NCI-H2081 (cell line): ENCODE measurements around the gene MYMK.

Experiments
- DNase-seq, 2 experiments: peaks; one replicate each; lab custom pipeline; 2025; lab: John Stamatoyannopoulos, UW

MYMK gene

DNA sequence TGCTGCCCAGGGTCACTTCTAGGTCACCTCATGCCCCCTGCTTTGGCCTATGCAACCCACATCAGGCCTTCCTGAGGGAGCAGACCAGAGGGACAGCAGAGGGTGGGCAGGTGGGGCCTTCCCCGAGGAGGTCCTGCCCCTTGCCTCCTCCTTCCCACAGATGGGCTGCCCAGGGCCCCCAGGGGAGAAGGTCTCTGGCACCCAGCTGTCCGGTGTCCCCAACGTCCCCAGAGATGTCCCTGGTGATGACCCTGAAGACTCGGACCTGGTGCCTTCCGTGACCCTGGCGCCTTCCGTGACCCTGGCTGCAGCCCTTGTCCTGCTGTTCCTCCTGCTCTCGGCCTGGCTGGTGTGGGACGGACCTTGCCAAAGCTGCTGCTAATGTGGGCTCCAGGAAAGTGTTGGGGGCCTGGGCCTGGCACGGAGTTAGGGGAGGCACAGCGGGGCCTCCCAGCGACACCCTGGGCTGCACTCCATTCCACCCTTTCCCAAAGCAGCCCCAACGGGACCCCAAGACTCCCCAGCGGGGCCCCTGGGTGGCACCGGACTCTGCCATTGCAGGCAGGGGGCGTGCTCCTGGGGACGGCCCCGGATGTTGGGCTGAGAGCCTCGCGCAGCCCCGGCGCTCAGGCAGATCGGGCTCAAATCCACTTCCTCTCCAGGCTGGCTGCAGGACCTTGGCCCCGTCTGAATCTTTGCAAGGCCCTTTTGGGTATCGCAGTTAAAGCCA is 39.1 kb downstream of the MYMK start:
- no peak for DNase-seq

DNA sequence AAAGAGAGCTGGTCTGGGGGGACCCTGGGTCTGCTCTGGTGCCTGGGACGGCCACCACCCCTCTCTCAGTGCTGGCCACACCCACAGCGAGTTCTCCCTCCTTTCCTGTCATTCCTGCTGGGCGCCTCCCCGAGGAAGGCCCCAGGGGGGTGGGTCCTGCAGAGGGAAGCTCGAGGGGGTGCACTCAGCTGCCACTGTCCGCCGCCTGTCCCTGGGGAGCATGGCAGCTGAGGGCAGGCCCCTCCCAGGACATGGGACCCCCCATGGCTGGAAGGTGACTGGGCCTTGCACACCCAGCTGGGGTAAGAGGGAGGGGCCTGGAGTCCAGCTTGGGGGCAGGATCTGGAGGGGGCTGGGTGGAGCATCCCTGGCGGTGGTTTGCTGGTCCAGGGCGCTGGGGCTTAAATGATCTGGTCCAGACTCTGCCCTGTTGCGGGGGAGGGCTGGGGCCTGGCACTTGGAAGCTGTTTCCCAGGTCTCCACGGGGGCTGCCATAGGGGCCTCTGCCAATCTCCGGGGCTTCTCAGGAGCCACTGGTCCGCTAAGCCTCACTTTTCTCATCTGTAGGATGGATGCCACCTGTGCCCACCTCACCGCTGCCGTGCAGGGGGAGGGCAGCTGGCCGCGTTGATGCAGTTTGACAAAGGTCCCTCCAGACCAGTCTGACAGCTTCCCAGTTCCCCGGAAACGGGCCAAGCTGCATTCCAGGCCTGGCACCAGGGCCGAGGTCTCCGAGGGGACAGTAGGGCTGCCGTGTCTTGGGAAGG is 39.9 kb downstream of the MYMK start:
- DNase-seq, result no peak

DNA sequence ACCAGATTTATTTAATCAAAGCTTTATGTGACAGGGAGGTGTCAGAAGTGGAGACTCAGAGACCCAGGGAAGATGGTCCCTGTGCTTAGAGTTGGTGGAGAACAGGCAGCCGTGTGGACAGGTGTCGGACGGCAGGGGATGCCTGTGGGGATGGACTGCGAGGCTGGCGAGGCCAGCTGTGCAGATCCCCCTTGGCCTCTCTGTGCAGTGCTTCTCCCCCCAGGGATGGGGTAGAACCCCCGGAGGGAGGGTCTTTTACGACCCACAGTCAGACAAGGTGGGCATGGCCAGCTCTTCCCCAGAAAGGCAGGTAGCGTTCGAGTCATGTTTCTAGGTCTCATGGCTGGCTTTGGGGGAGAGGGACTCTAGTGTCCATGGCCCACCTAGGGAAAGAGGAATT is 41.1 kb downstream of the MYMK start:
- no peak for DNase-seq

DNA sequence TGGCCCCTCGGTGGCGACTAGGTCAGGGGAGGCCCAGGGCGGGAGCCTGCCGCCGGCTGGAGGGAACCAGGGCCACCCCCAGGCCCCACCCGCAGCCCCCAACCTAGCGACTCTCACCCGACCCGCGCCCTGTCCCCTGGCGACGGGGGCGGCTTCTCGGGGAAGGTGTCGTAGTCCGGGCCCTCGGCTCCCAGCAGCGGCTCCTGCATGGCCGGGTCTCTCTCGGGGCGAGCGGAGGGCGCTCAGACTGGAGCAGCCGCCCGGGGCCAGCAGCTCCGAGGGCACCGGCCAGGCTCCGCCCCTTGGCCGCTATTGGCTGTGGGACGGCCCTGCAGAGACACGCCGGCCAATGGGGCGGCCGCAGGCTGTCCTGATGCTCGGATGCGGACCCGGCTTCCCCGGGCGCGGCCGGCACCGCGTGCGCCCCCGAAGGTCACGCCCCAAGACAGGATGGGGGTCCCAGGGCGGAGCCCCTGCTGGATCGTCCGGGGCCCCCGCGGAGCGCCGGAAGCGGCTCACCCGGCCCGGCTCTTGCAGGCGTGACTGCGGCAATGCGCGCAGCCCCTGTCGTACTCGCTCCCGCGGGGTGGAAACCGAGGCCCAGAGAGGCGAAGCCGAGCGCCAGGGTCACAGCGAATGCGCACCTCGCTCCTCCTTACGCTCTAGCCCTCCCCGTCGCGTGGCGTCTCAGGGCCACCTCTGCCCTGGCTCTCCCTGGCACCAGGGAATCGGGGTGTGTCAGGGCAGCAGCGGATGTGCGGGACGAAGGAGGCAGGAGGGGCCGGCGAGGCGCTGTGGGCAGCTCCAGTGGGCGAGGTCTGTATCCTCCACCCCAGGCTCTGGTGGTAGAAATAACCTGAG is 45.7 kb downstream of the MYMK start, which contains the start of gene SLC2A6:
TSS of gene SLC2A6 (minus strand) at position 249 of the 861 bp plus-strand sequence. CDS start at position 209, 40 bp downstream.
- peak; percentile 82 to 90 for DNase-seq

DNA sequence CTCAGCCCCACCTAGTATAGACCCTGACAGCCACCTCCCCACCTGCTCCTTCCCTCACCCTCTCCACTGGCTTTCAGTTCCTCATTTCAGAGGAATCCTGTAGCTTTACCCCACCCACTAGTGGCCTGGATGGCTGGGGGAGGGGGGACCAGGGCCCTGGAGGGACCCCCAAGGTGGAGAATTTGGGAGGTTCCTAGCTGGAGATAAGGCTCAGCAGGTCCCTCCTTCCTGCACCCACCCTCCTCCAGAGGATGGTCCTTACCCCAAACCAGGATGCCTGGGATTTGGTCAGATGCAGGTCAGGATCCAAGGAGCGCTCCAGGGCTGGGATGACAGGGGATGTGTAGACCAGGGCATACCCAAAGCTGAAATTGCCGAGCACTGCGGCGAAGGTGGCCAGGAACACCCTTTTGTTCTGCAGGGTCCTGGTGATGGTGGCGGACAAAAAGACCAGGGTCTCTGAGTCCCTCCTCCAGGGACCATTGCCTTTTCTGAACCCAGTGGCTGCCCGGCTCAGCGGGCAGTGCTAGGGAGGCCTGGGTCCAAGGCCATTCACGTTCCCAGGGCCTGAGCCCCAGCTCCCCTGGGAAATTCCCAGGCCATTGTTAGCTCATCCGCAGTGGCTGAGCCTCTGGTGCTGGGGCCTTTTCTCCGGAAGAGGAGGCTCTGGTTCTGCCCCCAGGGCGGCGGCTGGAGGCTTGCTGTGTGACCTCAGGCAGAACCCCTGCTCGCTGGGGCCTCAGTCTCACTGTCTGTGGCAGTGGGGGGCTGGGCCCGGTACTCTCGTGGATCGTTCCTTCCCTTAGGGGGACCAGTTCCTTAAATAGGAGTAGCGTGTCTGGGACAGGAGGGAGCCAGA is 46.5 kb downstream of the MYMK start:
- DNase-seq, result peak; percentile 6 to 26

DNA sequence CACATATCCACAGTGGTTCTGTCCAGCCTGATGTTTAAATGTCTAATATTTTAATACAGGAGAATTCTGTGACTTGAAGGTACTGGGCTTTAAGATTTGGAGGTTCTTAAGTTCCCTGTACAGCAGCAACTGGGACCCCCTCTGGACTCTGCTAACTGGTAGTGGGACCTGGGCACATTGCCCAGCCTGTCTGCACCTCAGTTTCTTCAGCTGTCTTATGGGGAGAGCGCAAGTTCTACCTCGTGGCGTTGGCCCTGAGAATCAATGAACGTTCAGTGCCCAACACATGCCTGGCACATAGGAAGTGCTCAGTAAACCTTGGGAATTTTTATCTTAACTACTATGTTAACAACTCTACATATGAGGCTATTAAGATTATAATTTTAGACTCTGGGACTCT is 47.3 kb downstream of the MYMK start:
- no peak for DNase-seq

DNA sequence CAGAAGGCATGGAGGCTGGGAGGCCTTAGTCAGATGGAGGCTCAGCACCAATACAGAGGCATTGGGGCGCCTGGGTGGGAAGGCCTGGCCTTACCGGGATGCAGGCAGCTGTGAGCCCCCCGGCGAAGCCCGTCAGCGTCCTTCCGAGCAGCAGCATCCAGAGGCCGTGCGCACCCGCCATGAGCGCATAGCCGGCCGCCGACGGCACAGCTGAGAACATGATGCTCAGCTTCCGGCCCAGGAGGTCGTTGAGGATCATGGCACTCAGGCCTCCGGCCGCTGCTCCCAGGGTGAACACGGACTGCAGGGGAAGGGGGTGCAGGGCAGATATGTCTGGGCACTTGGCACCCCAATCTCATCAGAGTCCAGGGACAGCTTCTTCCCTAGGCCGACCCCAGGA is 47.8 kb downstream of the MYMK start:
- no peak for DNase-seq

DNA sequence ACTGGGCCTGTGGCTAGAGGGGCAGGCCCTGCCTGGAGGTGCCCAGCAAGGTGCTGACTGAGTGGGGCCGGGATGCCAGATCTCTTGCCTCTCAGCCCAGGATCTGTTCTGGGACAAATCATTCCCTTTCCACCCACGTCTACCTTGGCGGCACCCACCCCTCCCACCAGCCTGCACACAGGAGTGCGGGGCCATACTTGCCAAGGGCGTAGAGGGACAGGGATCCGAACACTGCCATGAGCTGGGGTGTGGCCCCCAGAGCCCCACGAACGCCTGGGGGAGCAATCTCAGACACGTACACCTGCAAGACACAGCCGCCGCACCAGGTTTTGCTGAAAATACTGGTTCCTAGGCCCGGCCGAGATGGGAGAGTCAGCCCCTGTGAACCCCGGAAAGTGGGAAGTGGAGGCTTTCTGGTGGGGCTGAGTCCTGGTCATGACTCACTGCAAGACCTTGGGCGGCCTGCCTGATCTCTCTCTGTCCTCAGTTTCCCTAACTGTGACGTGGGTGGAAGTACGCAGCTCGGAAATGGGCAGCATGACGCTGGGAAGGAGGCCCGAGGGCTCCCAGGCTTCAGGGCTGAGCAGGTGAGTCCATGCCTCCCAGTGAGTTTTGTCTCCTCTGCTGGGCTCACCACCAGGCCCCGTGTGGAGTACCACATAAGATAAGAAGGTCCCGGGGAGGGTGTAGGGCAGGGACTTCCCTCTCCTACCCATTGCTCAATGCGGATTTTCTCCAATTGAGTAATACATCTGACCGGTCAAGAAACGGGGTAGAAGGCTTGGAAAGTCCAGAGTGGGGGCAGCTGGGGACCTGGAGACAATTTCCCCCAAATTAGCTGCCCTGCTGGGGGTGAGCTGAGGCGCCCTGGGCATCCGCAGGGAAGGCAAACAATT is 48.5 kb downstream of the MYMK start:
- no peak for DNase-seq

DNA sequence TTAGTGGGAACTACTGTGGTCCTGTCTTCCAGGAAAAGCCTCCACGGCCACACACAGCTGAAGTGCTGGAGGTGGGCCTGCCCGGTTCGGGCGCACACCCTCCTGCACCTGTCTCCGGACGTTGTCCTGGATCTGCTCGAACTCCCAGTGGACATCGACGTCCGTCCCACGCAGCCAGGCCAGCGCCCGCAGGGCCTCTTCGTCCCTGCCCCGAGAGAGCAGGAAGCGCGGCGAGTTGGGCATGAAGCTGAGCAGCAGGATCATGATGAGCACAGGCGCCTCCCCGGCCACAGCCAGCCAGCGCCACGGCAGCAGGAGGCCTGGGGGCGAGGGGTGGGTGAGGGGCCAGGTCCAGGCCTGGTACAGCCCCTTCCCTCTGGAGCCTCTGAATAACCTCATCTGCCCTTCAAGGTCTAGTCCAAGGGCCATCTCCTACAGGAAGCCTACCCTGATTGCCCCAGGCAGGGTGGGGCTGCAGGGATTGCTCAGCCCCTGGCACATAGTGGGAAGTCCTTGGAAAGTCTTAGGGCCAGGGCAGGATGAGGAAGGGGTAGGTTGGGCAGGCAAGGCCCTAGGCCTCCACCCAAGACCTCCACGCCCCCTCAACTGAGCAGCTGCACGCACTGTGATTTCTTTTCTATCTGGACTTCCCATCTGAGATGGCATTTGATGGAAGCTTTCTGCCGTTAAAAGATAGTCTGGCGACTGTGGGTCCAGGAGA is 49.3 kb downstream of the MYMK start:
- DNase-seq, result no peak

DNA sequence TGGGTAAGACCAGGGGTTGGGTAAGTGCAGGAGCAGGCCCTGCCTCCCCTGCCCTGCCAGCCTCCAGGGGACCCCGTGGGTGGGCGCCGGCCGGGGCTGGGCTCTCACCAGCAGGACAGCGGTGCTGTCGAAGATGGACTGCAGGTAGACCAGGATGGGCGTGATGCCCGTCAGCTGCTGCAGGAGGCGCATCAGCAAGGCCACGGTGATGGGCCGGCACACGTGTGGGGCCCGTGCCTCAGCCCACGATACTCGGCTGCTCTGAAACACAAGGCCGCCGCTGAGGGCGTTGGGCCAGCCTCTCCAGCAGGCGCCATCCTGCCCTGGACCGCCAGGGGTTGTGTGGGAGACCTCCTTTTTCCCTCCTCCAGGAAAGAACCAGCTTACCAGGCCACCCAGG is 49.9 kb downstream of the MYMK start:
- DNase-seq, result no peak

DNA sequence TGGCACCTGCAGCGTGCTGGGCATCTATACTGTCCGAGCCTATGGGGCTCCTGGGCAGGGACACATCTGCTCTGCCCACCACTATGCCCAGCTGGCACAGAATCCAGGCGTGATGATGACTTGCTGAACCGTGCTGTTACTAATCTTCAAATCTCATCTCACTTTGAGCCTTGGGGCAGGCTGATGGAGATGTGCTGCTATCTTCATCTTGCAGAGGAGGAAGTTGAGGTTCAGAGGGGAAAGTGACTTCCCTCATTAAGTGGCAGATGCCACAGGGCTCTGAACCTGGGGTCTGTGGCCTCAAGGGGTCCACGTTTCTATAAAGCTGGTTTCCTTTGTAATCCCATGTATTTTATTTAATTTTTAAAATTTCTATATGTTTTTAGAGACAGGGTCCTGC is 50.5 kb downstream of the MYMK start:
- no peak for DNase-seq

DNA sequence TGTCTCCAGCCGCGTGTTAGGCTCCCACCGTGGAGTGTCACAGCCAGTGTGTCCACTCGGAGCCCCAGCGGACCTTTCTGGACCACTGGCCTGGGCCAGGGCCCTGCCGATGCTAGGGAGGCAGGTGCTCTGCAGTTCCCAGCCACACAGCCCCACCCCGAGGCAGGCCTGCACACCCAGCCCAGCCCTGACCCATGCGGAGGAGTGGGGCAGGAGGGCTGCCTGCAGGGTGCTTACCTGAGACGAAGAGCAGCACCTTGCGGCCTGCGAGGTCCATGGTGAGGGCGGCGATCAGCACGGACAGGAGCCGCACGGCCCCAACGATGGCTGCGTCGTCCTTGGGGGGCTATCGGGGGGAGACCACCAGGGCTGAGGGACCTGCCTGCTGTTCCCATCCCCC is 51.0 kb downstream of the MYMK start:
- no peak for DNase-seq

DNA sequence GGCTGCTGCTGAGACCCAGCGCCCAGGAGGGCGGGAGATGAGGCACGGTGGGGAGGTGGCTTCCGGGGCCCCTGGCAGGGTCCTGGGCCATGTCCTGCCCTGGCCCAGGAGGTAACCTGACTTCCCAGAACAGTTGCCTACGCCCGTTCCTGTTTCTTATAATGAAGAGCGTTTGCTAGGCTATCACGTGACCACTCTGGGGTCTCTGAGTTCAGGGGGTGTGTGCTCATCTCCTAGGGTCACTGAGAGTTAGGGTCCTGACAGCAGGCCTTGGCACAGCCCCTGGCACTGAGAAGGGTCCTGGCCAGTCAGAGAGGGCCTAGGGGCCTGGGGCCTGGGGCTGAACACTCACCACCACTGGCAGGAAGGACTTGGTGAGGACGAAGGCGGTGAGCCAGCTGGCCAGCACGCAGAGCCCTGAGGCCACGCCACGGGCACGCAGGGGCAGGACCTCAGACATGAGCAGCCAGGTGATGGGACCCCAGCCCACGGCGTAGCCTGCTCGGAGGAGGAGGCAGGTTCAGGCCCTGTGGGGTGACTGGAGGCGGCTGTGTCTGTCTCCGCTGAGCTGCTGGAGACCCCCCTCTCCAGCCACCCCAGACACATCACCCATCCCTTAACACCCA is 51.9 kb downstream of the MYMK start:
- DNase-seq, result no peak

DNA sequence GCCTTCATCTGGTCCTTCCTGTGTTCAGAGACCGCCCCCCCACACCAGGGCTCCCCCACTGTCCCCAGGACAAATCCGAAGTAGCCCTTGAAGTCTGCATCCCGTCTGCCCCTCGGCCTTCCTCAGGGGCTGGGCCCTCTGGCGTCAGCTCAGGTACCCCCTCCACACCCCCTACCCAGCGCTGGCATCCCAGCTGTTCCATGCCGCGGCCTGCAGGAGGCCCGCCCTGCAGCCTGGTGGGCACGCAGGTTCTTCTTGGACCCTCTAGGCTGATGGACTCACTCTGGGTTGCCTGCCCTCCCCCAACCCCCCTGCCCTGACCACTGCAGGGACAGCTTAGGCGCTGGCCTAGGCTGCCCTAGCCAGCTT is 52.5 kb downstream of the MYMK start:
- DNase-seq, result no peak

DNA sequence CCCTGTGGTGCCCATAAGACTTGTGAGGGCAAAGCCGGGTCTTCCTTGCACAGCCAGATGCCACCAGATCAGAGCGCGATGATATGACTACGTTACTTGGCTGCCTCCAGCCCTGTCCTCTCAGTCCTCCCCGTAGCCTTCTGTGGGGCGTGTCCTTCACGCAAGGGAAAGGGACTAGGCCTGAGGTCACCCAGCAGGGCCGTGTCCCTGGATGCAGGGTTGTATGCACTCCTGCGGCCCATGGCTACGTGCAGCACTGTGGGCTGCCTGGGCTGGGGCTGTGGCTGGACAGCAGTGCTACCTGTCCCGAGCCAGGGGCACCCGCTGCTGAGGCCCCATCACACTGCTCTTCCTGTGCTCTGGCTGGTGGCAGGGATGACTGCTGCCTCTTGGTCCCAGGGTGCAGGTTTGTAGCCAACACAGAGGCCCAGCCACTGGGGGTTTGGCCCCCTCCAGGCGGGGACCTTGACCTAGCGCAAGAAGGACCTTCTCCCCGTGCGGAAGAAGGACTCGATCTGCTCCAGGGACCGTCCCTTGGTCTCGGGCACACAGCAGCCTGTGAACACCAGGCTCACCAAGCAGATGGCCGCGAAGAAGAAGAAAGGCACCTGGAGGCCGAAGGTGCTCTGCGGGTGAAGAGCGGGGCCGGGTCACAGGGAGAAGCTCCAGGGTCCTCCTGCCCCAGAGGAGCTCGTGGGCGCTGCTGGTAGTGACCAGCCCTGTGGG is 53.0 kb downstream of the MYMK start:
- no peak for DNase-seq

DNA sequence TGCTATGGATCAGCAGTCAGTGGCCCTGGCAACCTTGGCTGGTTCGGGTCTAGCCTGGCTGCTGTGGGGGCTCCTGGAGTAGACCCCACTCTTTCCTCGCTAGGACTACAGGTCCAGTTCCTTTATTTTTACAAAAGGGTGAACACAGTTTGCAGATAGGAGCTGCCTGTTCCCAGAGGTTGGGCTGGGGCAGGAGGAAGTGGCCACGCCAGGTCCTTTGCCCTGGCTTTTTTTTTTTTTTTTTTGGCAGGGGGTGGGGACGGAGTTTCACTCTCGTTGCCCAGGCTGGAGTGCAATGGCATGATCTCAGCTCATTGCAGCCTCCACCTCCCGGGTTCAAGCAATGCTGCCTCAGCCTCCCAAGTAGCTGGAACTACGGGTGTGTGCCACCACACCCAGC is 53.8 kb downstream of the MYMK start:
- no peak for DNase-seq

DNA sequence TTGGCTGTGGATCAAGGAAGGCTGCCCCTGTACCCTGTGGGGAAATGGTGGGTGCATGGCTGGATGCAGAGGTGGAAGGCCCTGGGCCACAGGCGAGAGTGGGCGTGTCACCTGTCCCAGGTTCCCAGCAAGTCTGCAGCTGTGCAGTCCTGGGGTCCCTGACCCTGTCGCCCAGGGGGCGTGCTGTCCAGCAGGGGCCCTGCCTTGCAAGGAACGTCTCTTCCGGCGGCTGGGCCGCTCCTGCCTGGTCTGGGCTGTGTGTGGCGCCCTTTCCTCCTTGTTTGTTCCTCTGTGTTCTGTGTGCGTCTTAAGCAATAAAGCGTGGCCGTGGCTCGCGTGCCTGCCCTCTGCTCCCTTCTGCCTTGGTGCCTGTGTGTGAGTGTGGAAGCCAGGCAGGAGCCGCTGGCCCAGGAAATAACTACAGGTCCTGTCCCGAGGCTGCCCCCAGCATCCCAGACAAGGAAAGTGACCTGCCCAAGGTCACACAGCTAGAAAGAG is 54.3 kb downstream of the MYMK start:
- DNase-seq, result no peak

DNA sequence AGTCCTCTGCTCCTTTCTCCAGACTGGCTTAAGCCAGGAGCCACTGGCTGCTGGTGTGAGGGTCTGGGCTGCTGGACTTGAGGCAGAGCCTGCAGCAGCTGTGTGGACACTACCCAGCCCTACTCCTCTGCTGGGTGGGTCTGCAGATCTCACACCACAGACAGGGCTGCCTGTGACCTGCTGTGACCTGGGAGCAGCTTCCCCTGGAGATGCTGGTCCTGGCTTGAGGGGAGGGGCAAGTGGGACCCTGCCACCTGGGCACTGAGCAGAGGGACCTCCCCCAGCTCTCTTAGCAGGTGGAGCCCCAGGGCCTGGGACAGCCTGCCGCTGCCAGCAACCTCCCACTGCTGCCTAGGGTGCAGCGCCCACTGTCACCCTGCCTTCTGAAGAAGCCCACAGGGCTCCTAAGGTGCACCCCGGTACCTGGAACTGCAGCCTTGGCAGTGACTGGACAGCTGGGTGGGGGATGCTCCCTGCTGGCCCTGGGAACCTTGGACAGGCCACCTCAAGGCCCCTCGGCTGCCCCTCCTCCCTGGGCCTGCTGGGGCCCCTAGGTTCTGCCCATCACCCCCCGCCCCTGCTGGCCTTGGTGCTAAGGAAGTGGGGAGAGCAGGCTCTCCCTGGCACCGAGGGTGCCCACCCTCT is 55.9 kb downstream of the MYMK start:
- DNase-seq, result no peak
